Upper lobe of right lung (tissue), 1 donor: Measurements from ENCODE around the gene STOM. TPM values are rescaled to one million over a fixed set of nuclear protein-coding genes. Genes with fewer than 3 reads are reported as not detected.

Experiments used
- ATAC-seq: fragments of 200-7000 bp; cut with Tn5 transposase; one replicate; pipeline ENCODE4 v1.9.1; 2020; ENCODE audit warnings: mild to moderate bottlenecking, moderate library complexity
- DNase-seq: peaks from one replicate; pipeline ENCODE4 v3.0.0-alpha.2; 2020
- H3K27ac ChIP-seq: fragments of 200-600 bp; one replicate; pipeline ENCODE4 v1.8.0; 2022
- H3K27me3 ChIP-seq: fragments of 200-600 bp; one replicate; pipeline ENCODE4 v1.8.0; 2022; ENCODE audit warnings: mild to moderate bottlenecking
- H3K36me3 ChIP-seq: fragments of 200-600 bp; one replicate; pipeline ENCODE4 v1.8.0; 2022
- H3K4me1 ChIP-seq: fragments of 200-600 bp; one replicate; pipeline ENCODE4 v1.8.0; 2022
- H3K4me3 ChIP-seq: fragments of 200-600 bp; one replicate; pipeline ENCODE4 v1.8.0; 2022; ENCODE audit warnings: mild to moderate bottlenecking
- H3K9me3 ChIP-seq: fragments of 200-600 bp; one replicate; pipeline ENCODE4 v1.8.0; 2022
- CTCF ChIP-seq: fragments of 200-600 bp; IDR thresholded peaks from one replicate; pipeline ENCODE4 v1.8.0; 2022; ENCODE audit warnings: antibody characterized with exemption
- intact Hi-C: fragments of 100-400 bp; cut with DNase I; formaldehyde crosslinking; loops from one replicate; pipeline ENCODE4 v1.11.0; 2022
- total RNA-seq: library from RNA; stranded (reverse); fragmentation: NEBNext Ultra II Directional; extraction: Animal tissue kit (Norgen Biotek cat#: 25700); gene quantifications from one replicate; pipeline ENCODE4 v1.2.1, GENCODE V29; 2021
- donor health status: DM: no; HTN: yes; CAD: no; lungs with severe emphysema.

STOM gene
- total RNA-seq, 1 donor from 2014 or later: 595 TPM

- intact Hi-C loops: loop anchor here (5.0 kb wide), 1 partner anchor 79 kb away; no protein-coding TSS in a partner anchor
Observed at GRCh38 chr9:121322737-121323448, 47.2 kb downstream of the STOM start.

GRCh38 chr9:121322037-121322736 is 47.9 kb downstream of the STOM start:
- no peak overlapping the region for H3K4me3 ChIP-seq
- ATAC-seq (peak; percentile 34), DNase-seq (no peak)
- TF ChIP-seq CTCF: no peak
- H3K27me3 ChIP-seq: no peaks in the 10 kb centered on the region
- H3K27ac ChIP-seq: peak overlapping the region; percentile 79
- intact Hi-C loops: loop anchor here (5.0 kb wide), 1 partner anchor 80 kb away; no protein-coding TSS in a partner anchor
- peaks cover 78% of the 10 kb centered on the region for H3K36me3 ChIP-seq
- peaks cover 54% of the 10 kb centered on the region for H3K4me1 ChIP-seq
- no peaks in the 10 kb centered on the region for H3K9me3 ChIP-seq

More at GRCh38 chr9:121322737-121323448, 47.2 kb downstream of the STOM start:
- no peak overlapping the region for H3K4me3 ChIP-seq
- DNase-seq: no peak
- no peak for TF ChIP-seq CTCF
- peaks cover 55% of the 10 kb centered on the region for H3K4me1 ChIP-seq
- no peaks in the 10 kb centered on the region for H3K9me3 ChIP-seq
- peaks cover 78% of the 10 kb centered on the region for H3K36me3 ChIP-seq
- H3K27ac ChIP-seq: peak overlapping the region; percentile 79
- no peak for ATAC-seq
- no peaks in the 10 kb centered on the region for H3K27me3 ChIP-seq

- H3K27ac ChIP-seq: peak overlapping the region; percentile 79
- peaks cover 78% of the 10 kb centered on the region for H3K36me3 ChIP-seq
- no peak for DNase-seq
- peak; percentile 23 for ATAC-seq
- no peaks in the 10 kb centered on the region for H3K9me3 ChIP-seq
- TF ChIP-seq CTCF: no peak
- peaks cover 47% of the 10 kb centered on the region for H3K4me1 ChIP-seq
- intact Hi-C loops: loop anchor here (5.0 kb wide), 1 partner anchor 81 kb away; no protein-coding TSS in a partner anchor
- H3K27me3 ChIP-seq: no peaks in the 10 kb centered on the region
- H3K4me3 ChIP-seq: no peak overlapping the region
Observed at GRCh38 chr9:121321016-121321503, 49.0 kb downstream of the STOM start.

- no peaks in the 10 kb centered on the region for H3K27me3 ChIP-seq
- peaks cover 78% of the 10 kb centered on the region for H3K36me3 ChIP-seq
- H3K9me3 ChIP-seq: no peaks in the 10 kb centered on the region
- H3K4me3 ChIP-seq: no peak overlapping the region
- no peak overlapping the region for H3K27ac ChIP-seq
- intact Hi-C loops: loop anchor here (10.0 kb wide), 1 partner anchor 65 kb away; no protein-coding TSS in a partner anchor
- TF ChIP-seq CTCF: no peak
- H3K4me1 ChIP-seq: peaks cover 36% of the 10 kb centered on the region
- ATAC-seq (no peak), DNase-seq (no peak)
Observed at GRCh38 chr9:121319383-121319780, 50.7 kb downstream of the STOM start.

- Histone ChIP-seq H3K27me3 (no peaks in the 10 kb centered on the region), H3K4me3 (no peak overlapping the region), H3K9me3 (no peaks in the 10 kb centered on the region), H3K4me1 (peaks cover 35% of the 10 kb centered on the region), H3K36me3 (peaks cover 78% of the 10 kb centered on the region), H3K27ac (no peak overlapping the region)
- DNase-seq (no peak), ATAC-seq (no peak)
- no peak for TF ChIP-seq CTCF
- intact Hi-C loops: loop anchor here (10.0 kb wide), 1 partner anchor 66 kb away; no protein-coding TSS in a partner anchor
Observed at GRCh38 chr9:121318631-121319382, 51.2 kb downstream of the STOM start.
